Natural killer cell (primary cell): ENCODE measurements around the gene CHD2. TPM values are rescaled to one million over a fixed set of nuclear protein-coding genes. Genes with fewer than 3 reads are reported as not detected.

ENCODE experiments used
- ATAC-seq, 3 donors: fragments of 150-1000 bp in 2 of 3; fragments of 200-7000 bp in 1 of 3; cut with Tn5 transposase; 1 replicate in 1 of 3; 2 replicates in 2 of 3; pipeline ENCODE4 v1.10.0; 2021; ENCODE audit warnings: mild to moderate bottlenecking in 2 of 3, moderate library complexity in 2 of 3
- DNase-seq, 2 donors: peaks; one replicate each; pipeline versions ENCODE4 v3.0.0 to v3.0.0-alpha.2; 2013 to 2021; ENCODE audit warnings: mixed read lengths in 1 of 2
- H3K27ac ChIP-seq: one replicate; pipeline ENCODE4 v1.5.1; 2013; ENCODE audit warnings: mild to moderate bottlenecking, low read length
- H3K27me3 ChIP-seq: one replicate; pipeline ENCODE4 v1.6.1; 2013; ENCODE audit warnings: low read length; ENCODE audit not compliant: control insufficient read depth, insufficient read depth
- H3K36me3 ChIP-seq: one replicate; pipeline ENCODE4 v1.6.1; 2013; ENCODE audit warnings: low read length; ENCODE audit not compliant: control insufficient read depth, insufficient read depth
- H3K4me1 ChIP-seq: one replicate; pipeline ENCODE4 v1.6.1; 2013; ENCODE audit warnings: low read length; ENCODE audit not compliant: control insufficient read depth, insufficient read depth
- H3K4me3 ChIP-seq: one replicate; pipeline ENCODE4 v1.5.1; 2013; ENCODE audit warnings: low read length
- H3K9me3 ChIP-seq: one replicate; pipeline ENCODE4 v1.6.1; 2013; ENCODE audit warnings: low read length; ENCODE audit not compliant: control insufficient read depth, insufficient read depth
- H3K27ac Mint-ChIP-seq, 2 donors: one replicate each; pipeline ENCODE4 v1.8.0; 2022; ENCODE audit warnings: mild to moderate bottlenecking in 2 of 2, mixed read lengths in 2 of 2, moderate library complexity in 1 of 2
- H3K27me3 Mint-ChIP-seq, 2 donors: one replicate each; pipeline ENCODE4 v1.8.0; 2022; ENCODE audit warnings: low read depth in 2 of 2, mixed read lengths in 2 of 2
- H3K36me3 Mint-ChIP-seq: one replicate; pipeline ENCODE4 v1.8.0; 2022; ENCODE audit warnings: mixed read lengths
- H3K4me1 Mint-ChIP-seq, 2 donors: one replicate each; pipeline ENCODE4 v1.8.0; 2022; ENCODE audit warnings: mixed read lengths in 2 of 2
- H3K4me3 Mint-ChIP-seq: one replicate; pipeline ENCODE4 v1.8.0; 2022; ENCODE audit warnings: mild to moderate bottlenecking, moderate library complexity, mixed read lengths
- H3K9me3 Mint-ChIP-seq, 2 donors: one replicate each; pipeline ENCODE4 v1.8.0; 2022; ENCODE audit warnings: mixed read lengths in 2 of 2
- WGBS: methylation state at CpG from one replicate; pipeline ENCODE4 v1.1.7; 2013; ENCODE audit warnings: missing lambda C conversion rate; ENCODE audit not compliant: insufficient coverage; 5-methylcytosine and 5-hydroxymethylcytosine counted together
- intact Hi-C: fragments of 100-400 bp; cut with micrococcal nuclease; formaldehyde crosslinking; loops from one replicate; pipeline ENCODE4 v1.14.2; 2022
- total RNA-seq, 4 donors: library from RNA; stranded (reverse); fragments of 120-200 nt in 1 of 4; gene quantifications; one replicate each; pipeline versions ENCODE4 v1.2.3 to v1.2.4, GENCODE V29; 2013 to 2022
- TF ChIP-seq, protein P1 (sequence below): fragments of 200-600 bp; IDR thresholded peaks from one replicate; pipeline ENCODE4 v1.8.0; 2022; ENCODE audit warnings: antibody characterized with exemption

The CHD2 gene
- total RNA-seq: 100 to 1,000 TPM; 418 to 449 (median 441) TPM
- total RNA-seq (2013): 436 TPM

GRCh38 chr15:92899948-92900730 is at the start of gene CHD2:
Gene CHD2 (plus strand): TSS chr15:92900324. CDS start chr15:92901238, 914 bp downstream.
- no peaks in the 10 kb centered on the region for H3K36me3 Mint-ChIP-seq
- H3K9me3 Mint-ChIP-seq: peaks cover 0 to 6% of the 10 kb centered on the region in 2 donors
- WGBS: under 1% methylated on average over 14 of the region's 15 CpGs
- Histone ChIP-seq H3K4me3 (peak within 1 kb of the TSS; percentile 65), H3K27me3 (no peaks in the 10 kb centered on the region), H3K27ac (peak within 1 kb of the TSS; percentile 91), H3K4me1 (peaks cover 8% of the 10 kb centered on the region), H3K36me3 (peaks cover 44% of the 10 kb centered on the region), H3K9me3 (no peaks in the 10 kb centered on the region)
- DNase-seq (peak; percentile 79 to 90), ATAC-seq (peak; percentile 58 to 77 (median 64))
- intact Hi-C loops: loop anchor here (1.0 to 5.0 kb wide), 3 partner anchors 16 to 68 kb away; no protein-coding TSS in a partner anchor
- peak within 1 kb of the TSS; percentile 99 to 100 for H3K27ac Mint-ChIP-seq
- H3K4me3 Mint-ChIP-seq: peak within 1 kb of the TSS; percentile 93
- H3K27me3 Mint-ChIP-seq: no peaks in the 10 kb centered on the region
- TF ChIP-seq, protein P1, sequence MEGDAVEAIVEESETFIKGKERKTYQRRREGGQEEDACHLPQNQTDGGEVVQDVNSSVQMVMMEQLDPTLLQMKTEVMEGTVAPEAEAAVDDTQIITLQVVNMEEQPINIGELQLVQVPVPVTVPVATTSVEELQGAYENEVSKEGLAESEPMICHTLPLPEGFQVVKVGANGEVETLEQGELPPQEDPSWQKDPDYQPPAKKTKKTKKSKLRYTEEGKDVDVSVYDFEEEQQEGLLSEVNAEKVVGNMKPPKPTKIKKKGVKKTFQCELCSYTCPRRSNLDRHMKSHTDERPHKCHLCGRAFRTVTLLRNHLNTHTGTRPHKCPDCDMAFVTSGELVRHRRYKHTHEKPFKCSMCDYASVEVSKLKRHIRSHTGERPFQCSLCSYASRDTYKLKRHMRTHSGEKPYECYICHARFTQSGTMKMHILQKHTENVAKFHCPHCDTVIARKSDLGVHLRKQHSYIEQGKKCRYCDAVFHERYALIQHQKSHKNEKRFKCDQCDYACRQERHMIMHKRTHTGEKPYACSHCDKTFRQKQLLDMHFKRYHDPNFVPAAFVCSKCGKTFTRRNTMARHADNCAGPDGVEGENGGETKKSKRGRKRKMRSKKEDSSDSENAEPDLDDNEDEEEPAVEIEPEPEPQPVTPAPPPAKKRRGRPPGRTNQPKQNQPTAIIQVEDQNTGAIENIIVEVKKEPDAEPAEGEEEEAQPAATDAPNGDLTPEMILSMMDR: no peak
- H3K4me1 Mint-ChIP-seq: peaks cover 55 to 61% of the 10 kb centered on the region in 2 donors

DNA sequence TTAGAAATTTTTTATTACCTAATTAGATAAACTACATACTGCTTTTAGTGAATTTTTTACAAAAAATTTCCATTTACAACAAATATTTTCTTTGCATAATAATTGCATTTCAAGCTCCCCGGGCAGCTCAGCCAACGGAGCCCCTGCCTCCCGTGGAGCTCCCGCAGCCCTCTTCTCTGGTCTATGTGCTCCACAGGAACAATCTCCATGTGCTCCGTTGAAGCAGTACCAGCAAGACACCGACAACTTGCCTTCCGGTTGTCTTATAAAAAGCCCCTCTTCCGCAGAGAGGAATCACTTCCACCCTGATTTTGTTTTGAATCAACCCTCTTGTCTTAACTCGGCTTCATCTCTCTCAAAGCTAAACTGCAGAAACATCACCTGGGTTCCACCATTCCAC is 46.9 kb upstream of the CHD2 start:
- DNase-seq (no peak), ATAC-seq (no peak)
- no peak overlapping the region for H3K4me3 ChIP-seq
- H3K27me3 Mint-ChIP-seq: peaks cover 0 to 5% of the 10 kb centered on the region in 2 donors
- intact Hi-C loops: no loop called here
- H3K4me1 Mint-ChIP-seq: peaks cover 0 to 11% of the 10 kb centered on the region in 2 donors
- TF ChIP-seq, protein P1: no peak
- no peaks in the 10 kb centered on the region for H3K36me3 ChIP-seq
- no peaks in the 10 kb centered on the region for H3K36me3 Mint-ChIP-seq
- no peak overlapping the region for H3K27ac ChIP-seq
- H3K27me3 ChIP-seq: no peaks in the 10 kb centered on the region
- H3K4me3 Mint-ChIP-seq: no peak overlapping the region
- no peak overlapping the region for H3K27ac Mint-ChIP-seq
- peaks cover 21% of the 10 kb centered on the region for H3K4me1 ChIP-seq
- H3K9me3 ChIP-seq: no peaks in the 10 kb centered on the region
- WGBS: 86% methylated on average over 8 of the region's 9 CpGs
- no peaks in the 10 kb centered on the region for H3K9me3 Mint-ChIP-seq

DNA sequence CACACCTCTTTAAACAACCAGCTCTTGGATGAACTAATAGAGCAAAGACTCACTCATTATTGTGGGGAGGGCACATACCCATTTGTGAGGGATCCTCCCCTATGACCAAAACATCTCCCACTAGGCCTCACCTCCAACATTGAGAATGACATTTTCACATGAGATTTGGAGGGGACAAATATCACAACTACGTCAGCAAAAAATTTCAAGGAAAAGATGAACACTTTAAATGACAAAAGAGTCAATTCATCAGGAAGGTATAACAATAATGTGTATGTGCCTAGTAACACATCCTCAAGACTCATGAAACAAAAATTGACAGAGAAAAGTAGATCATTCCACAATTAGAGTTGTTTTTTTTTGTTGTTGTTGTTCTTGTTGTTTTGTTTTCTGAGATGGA is 38.4 kb upstream of the CHD2 start:
- Mint-ChIP-seq H3K4me3 (no peak overlapping the region), H3K36me3 (no peaks in the 10 kb centered on the region), H3K9me3 (peaks cover 0 to 4% of the 10 kb centered on the region in 2 donors), H3K27me3 (no peaks in the 10 kb centered on the region), H3K4me1 (no peaks in the 10 kb centered on the region), H3K27ac (no peak overlapping the region)
- Histone ChIP-seq H3K9me3 (peaks cover 3% of the 10 kb centered on the region), H3K27me3 (no peaks in the 10 kb centered on the region), H3K36me3 (no peaks in the 10 kb centered on the region), H3K27ac (no peak overlapping the region), H3K4me3 (no peak overlapping the region), H3K4me1 (no peaks in the 10 kb centered on the region)
- ATAC-seq (no peak), DNase-seq (no peak)
- WGBS: no CpG with 5 or more reads among the region's 1 CpG
- intact Hi-C loops: no loop called here
- TF ChIP-seq, protein P1: no peak
